ENCODE measurements around the gene ALX1.

Gene ALX1

DNA sequence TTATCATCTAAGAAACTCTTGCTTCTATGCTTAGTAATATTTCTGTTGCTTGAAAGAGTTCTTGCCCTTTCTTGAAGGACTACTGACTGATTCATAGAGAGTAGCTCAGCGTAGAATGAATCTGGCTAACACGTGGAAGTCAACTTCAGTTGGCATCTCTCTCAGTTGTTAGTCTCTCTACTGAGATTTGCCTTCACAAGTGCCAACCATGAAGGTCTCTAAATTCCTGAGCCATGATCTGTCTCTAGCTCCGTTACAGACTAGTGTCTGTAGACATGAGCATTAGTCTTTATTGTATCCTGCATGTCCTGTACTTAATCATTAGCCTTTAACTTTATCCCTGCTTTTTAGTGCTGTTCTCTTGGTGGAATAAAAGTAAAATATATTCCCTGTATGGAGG, 19.1 kb upstream of the ALX1 start:
- no peak overlapping the region for H3K23ac ChIP-seq (ENCODE audit: low read length)
- H2BK120ac ChIP-seq (ENCODE audit: low read depth, low read length), result no peak overlapping the region
- no peak overlapping the region for H4K8ac ChIP-seq (ENCODE audit: low read depth, low read length)
- H3K4ac ChIP-seq (ENCODE audit: low read depth, low read length), result no peak overlapping the region
- no peak overlapping the region for H3K18ac ChIP-seq (ENCODE audit: low read length)
- H3K36me3 ChIP-seq (ENCODE audit: control insufficient read depth, insufficient read depth, low read length), result no peaks in the 10 kb centered on the region
- H3K79me2 ChIP-seq (ENCODE audit: control insufficient read depth, insufficient read depth, low read length), result no peaks in the 10 kb centered on the region
- H3K4me2 ChIP-seq (ENCODE audit: low read length), result no peak overlapping the region
- DNase-seq, result peak; percentile 14
- H3K56ac ChIP-seq (ENCODE audit: low read length), result no peak overlapping the region
- H3K27me3 ChIP-seq (ENCODE audit: insufficient read depth, low read length, poor library complexity), result no peaks in the 10 kb centered on the region
- WGBS (ENCODE audit: extremely low coverage, insufficient coverage, low lambda C conversion rate), result no CpG with 5 or more reads among the region's 3 CpGs
- H3K4me3 ChIP-seq (ENCODE audit: low read length), result no peak overlapping the region
- H3K9ac ChIP-seq (ENCODE audit: low read length), result no peak overlapping the region
- no peak overlapping the region for H2BK5ac ChIP-seq (ENCODE audit: low read length)
- no peak overlapping the region for H3K27ac ChIP-seq (ENCODE audit: low read depth, low read length)
- H3K4me1 ChIP-seq (ENCODE audit: control insufficient read depth, low read depth, low read length), result no peaks in the 10 kb centered on the region
- no peaks in the 10 kb centered on the region for H3K79me1 ChIP-seq (ENCODE audit: low read length)
- no peak overlapping the region for H4K5ac ChIP-seq (ENCODE audit: low read length)
- H2AK5ac ChIP-seq (ENCODE audit: low read length), result no peak overlapping the region
- H2BK15ac ChIP-seq (replicated peaks; ENCODE audit: low read depth), result no peak overlapping the region

GRCh38 chr12:85266356-85266755, 13.7 kb upstream of the ALX1 start:
- Histone ChIP-seq H3K79me1 (ENCODE audit: low read length) (no peaks in the 10 kb centered on the region), H3K9ac (ENCODE audit: low read length) (no peak overlapping the region), H3K18ac (ENCODE audit: low read length) (no peak overlapping the region), H4K8ac (ENCODE audit: low read depth, low read length) (no peak overlapping the region), H3K36me3 (ENCODE audit: control insufficient read depth, insufficient read depth, low read length) (no peaks in the 10 kb centered on the region), H3K23ac (ENCODE audit: low read length) (no peak overlapping the region), H3K27ac (ENCODE audit: low read depth, low read length) (no peak overlapping the region), H2BK5ac (ENCODE audit: low read length) (no peak overlapping the region), H3K56ac (ENCODE audit: low read length) (no peak overlapping the region), H3K4ac (ENCODE audit: low read depth, low read length) (no peak overlapping the region), H2BK120ac (ENCODE audit: low read depth, low read length) (no peak overlapping the region), H3K27me3 (ENCODE audit: insufficient read depth, low read length, poor library complexity) (no peaks in the 10 kb centered on the region), H2AK5ac (ENCODE audit: low read length) (no peak overlapping the region), H3K4me3 (ENCODE audit: low read length) (no peak overlapping the region), H3K4me1 (ENCODE audit: control insufficient read depth, low read depth, low read length) (no peaks in the 10 kb centered on the region), H3K79me2 (ENCODE audit: control insufficient read depth, insufficient read depth, low read length) (no peaks in the 10 kb centered on the region), H4K5ac (ENCODE audit: low read length) (no peak overlapping the region), H2BK15ac (replicated peaks; ENCODE audit: low read depth) (no peak overlapping the region), H3K4me2 (ENCODE audit: low read length) (no peak overlapping the region)
- no peak for DNase-seq
- WGBS (ENCODE audit: extremely low coverage, insufficient coverage, low lambda C conversion rate), result no CpG with 5 or more reads among the region's 4 CpGs

DNA sequence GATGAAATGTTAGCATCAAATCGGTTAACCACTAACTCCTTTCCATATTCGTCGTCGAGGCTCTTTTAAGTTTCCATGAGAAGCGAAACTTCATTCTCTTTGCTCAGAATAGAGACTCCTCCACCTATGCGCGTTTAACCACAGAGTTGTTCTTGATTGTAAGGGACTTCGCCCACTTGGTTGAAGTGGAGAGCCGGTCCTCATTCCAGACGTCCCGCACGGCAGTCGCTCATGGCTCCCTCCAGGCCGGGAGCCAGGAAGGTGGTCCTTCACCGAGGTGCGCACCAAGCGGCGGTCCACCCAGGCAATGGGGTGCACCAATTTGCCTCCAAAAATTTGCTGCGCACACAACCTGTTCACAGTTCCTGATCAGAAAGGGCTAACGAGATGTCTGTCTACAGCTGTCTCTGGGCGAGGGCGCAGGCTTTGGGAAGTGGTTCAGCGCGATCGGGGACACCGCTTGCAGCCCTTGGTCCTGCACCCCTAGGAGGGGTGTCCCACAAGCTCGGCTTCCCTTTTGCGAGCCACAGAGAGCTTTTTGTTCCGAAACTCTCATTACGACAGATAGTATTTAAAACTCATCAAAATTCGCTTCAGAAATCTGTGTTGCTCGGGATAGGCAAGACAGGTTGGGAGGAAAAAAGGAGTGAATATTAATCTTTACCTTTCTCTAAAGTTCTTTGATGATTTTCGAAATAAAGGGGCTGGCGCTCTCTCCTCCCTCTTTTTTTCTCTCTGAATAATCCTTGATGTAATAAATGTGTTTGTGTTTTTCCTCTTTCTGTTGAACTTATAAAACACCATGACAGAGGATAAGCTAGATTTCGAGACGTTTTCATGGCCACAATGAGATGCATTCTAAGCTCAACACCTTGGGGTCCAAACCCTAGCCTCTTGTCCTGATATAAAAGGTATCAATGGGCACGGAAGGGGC, 6.4 kb upstream of the ALX1 start:
- no peaks in the 10 kb centered on the region for H3K79me1 ChIP-seq (ENCODE audit: low read length)
- H3K4ac ChIP-seq (ENCODE audit: low read depth, low read length), result no peak overlapping the region
- H3K9ac ChIP-seq (ENCODE audit: low read length), result no peak overlapping the region
- no CpG with 5 or more reads among the region's 37 CpGs for WGBS (ENCODE audit: extremely low coverage, insufficient coverage, low lambda C conversion rate)
- no peak overlapping the region for H2BK120ac ChIP-seq (ENCODE audit: low read depth, low read length)
- H3K4me2 ChIP-seq (ENCODE audit: low read length), result peak overlapping the region; percentile 66
- DNase-seq, result peak; percentile 45
- peaks cover 25% of the 10 kb centered on the region for H3K27me3 ChIP-seq (ENCODE audit: insufficient read depth, low read length, poor library complexity)
- no peak overlapping the region for H3K56ac ChIP-seq (ENCODE audit: low read length)
- no peak overlapping the region for H2AK5ac ChIP-seq (ENCODE audit: low read length)
- H4K8ac ChIP-seq (ENCODE audit: low read depth, low read length), result no peak overlapping the region
- H2BK15ac ChIP-seq (replicated peaks; ENCODE audit: low read depth), result no peak overlapping the region
- peak overlapping the region; percentile 11 for H3K4me3 ChIP-seq (ENCODE audit: low read length)
- no peak overlapping the region for H3K23ac ChIP-seq (ENCODE audit: low read length)
- no peaks in the 10 kb centered on the region for H3K79me2 ChIP-seq (ENCODE audit: control insufficient read depth, insufficient read depth, low read length)
- no peaks in the 10 kb centered on the region for H3K36me3 ChIP-seq (ENCODE audit: control insufficient read depth, insufficient read depth, low read length)
- H2BK5ac ChIP-seq (ENCODE audit: low read length), result no peak overlapping the region
- H3K18ac ChIP-seq (ENCODE audit: low read length), result no peak overlapping the region
- peaks cover 2% of the 10 kb centered on the region for H3K4me1 ChIP-seq (ENCODE audit: control insufficient read depth, low read depth, low read length)
- H4K5ac ChIP-seq (ENCODE audit: low read length), result no peak overlapping the region
- no peak overlapping the region for H3K27ac ChIP-seq (ENCODE audit: low read depth, low read length)

DNA sequence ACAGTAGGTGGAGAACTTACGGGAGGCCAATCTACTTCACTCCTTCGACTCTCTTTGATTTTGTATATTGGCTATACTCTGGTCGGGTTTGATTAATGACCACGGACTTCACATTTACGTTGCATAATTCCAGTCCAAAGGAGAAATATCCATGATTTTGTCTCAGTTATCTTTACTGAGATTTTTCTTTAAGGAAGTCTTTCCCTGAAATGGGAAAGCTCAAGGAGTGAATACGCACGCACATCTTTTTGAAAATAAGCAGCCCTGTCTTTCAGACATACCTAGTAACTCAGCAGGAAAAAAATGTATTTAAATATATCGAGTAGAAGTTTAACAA, 5.7 kb upstream of the ALX1 start:
- Histone ChIP-seq H3K27me3 (ENCODE audit: insufficient read depth, low read length, poor library complexity) (peaks cover 25% of the 10 kb centered on the region), H3K79me2 (ENCODE audit: control insufficient read depth, insufficient read depth, low read length) (no peaks in the 10 kb centered on the region), H3K18ac (ENCODE audit: low read length) (no peak overlapping the region), H3K56ac (ENCODE audit: low read length) (no peak overlapping the region), H4K8ac (ENCODE audit: low read depth, low read length) (no peak overlapping the region), H2BK120ac (ENCODE audit: low read depth, low read length) (no peak overlapping the region), H3K4me1 (ENCODE audit: control insufficient read depth, low read depth, low read length) (peaks cover 2% of the 10 kb centered on the region), H4K5ac (ENCODE audit: low read length) (no peak overlapping the region), H3K36me3 (ENCODE audit: control insufficient read depth, insufficient read depth, low read length) (no peaks in the 10 kb centered on the region), H3K4ac (ENCODE audit: low read depth, low read length) (no peak overlapping the region), H2AK5ac (ENCODE audit: low read length) (no peak overlapping the region), H3K27ac (ENCODE audit: low read depth, low read length) (no peak overlapping the region), H2BK5ac (ENCODE audit: low read length) (no peak overlapping the region), H3K79me1 (ENCODE audit: low read length) (no peaks in the 10 kb centered on the region), H3K23ac (ENCODE audit: low read length) (no peak overlapping the region), H3K9ac (ENCODE audit: low read length) (no peak overlapping the region), H2BK15ac (replicated peaks; ENCODE audit: low read depth) (no peak overlapping the region), H3K4me2 (ENCODE audit: low read length) (no peak overlapping the region), H3K4me3 (ENCODE audit: low read length) (no peak overlapping the region)
- no peak for DNase-seq
- WGBS (ENCODE audit: extremely low coverage, insufficient coverage, low lambda C conversion rate), result no CpG with 5 or more reads among the region's 8 CpGs

DNA sequence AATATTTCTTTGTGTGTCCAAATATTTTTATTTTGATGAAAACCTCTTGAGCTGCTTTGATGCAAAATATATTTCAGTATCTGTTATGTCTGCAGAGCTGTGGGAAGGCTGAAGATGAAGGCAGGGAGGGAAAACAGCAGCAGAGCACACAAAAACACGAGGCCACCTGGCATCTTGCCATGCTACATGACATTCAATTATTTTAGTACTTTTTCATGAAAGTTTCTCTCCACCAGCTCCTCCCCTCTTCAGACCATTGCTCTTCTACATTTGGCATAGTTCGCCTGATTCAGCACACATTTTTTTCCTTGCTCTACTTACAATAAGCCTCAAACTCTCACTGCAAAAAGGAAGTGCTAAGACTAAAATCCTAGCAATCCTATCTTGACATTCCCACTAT, 4.6 kb upstream of the ALX1 start:
- Histone ChIP-seq H2BK15ac (replicated peaks; ENCODE audit: low read depth) (no peak overlapping the region), H3K56ac (ENCODE audit: low read length) (no peak overlapping the region), H3K36me3 (ENCODE audit: control insufficient read depth, insufficient read depth, low read length) (no peaks in the 10 kb centered on the region), H3K27ac (ENCODE audit: low read depth, low read length) (no peak overlapping the region), H3K23ac (ENCODE audit: low read length) (no peak overlapping the region), H3K4me1 (ENCODE audit: control insufficient read depth, low read depth, low read length) (peaks cover 2% of the 10 kb centered on the region), H3K79me2 (ENCODE audit: control insufficient read depth, insufficient read depth, low read length) (no peaks in the 10 kb centered on the region), H3K4me3 (ENCODE audit: low read length) (no peak overlapping the region), H2BK5ac (ENCODE audit: low read length) (no peak overlapping the region), H2BK120ac (ENCODE audit: low read depth, low read length) (no peak overlapping the region), H3K9ac (ENCODE audit: low read length) (no peak overlapping the region), H3K27me3 (ENCODE audit: insufficient read depth, low read length, poor library complexity) (peaks cover 25% of the 10 kb centered on the region), H3K79me1 (ENCODE audit: low read length) (no peaks in the 10 kb centered on the region), H3K4ac (ENCODE audit: low read depth, low read length) (no peak overlapping the region), H2AK5ac (ENCODE audit: low read length) (no peak overlapping the region), H3K4me2 (ENCODE audit: low read length) (no peak overlapping the region), H4K8ac (ENCODE audit: low read depth, low read length) (no peak overlapping the region), H3K18ac (ENCODE audit: low read length) (no peak overlapping the region), H4K5ac (ENCODE audit: low read length) (no peak overlapping the region)
- peak; percentile 39 for DNase-seq
- WGBS (ENCODE audit: extremely low coverage, insufficient coverage, low lambda C conversion rate), result no CpG with 5 or more reads among the region's 2 CpGs

DNA sequence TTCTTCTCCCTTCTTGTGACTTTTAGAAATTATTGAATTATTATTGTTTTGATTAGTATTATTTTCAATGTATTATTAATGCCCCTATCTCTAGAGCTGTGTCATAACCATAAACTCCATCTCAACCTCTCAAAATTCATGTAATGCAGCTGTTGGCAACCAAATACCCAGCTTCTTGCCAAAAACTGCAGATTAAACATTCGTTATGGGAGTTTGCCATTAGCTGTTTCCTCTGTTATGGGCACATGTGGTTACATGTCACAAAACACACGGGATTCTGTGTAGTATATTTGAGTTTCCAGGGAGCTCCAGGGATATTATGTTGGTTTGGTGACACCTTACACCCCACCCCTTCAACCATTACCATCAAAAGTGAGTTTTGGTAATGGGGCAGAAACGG, 2.8 kb upstream of the ALX1 start:
- Histone ChIP-seq H3K4me1 (ENCODE audit: control insufficient read depth, low read depth, low read length) (peaks cover 2% of the 10 kb centered on the region), H3K4me3 (ENCODE audit: low read length) (no peak overlapping the region), H3K79me2 (ENCODE audit: control insufficient read depth, insufficient read depth, low read length) (no peaks in the 10 kb centered on the region), H3K36me3 (ENCODE audit: control insufficient read depth, insufficient read depth, low read length) (no peaks in the 10 kb centered on the region), H4K8ac (ENCODE audit: low read depth, low read length) (no peak overlapping the region), H3K9ac (ENCODE audit: low read length) (no peak overlapping the region), H3K27ac (ENCODE audit: low read depth, low read length) (no peak overlapping the region), H3K4ac (ENCODE audit: low read depth, low read length) (no peak overlapping the region), H3K56ac (ENCODE audit: low read length) (no peak overlapping the region), H3K79me1 (ENCODE audit: low read length) (no peaks in the 10 kb centered on the region), H2BK120ac (ENCODE audit: low read depth, low read length) (no peak overlapping the region), H4K5ac (ENCODE audit: low read length) (no peak overlapping the region), H3K18ac (ENCODE audit: low read length) (no peak overlapping the region), H2AK5ac (ENCODE audit: low read length) (no peak overlapping the region), H3K23ac (ENCODE audit: low read length) (no peak overlapping the region), H2BK15ac (replicated peaks; ENCODE audit: low read depth) (no peak overlapping the region), H3K4me2 (ENCODE audit: low read length) (no peak overlapping the region), H2BK5ac (ENCODE audit: low read length) (no peak overlapping the region), H3K27me3 (ENCODE audit: insufficient read depth, low read length, poor library complexity) (peaks cover 25% of the 10 kb centered on the region)
- no peak for DNase-seq
- WGBS (ENCODE audit: extremely low coverage, insufficient coverage, low lambda C conversion rate), result no CpG with 5 or more reads among the region's 3 CpGs

Data from mesendoderm (in vitro differentiated cells).